ENCODE results near the gene FIBCD1. TPM values are rescaled to one million over a fixed set of nuclear protein-coding genes. Genes with fewer than 3 reads are reported as not detected.
A peak's percentile ranks its signal among the peaks of the same experiment; 100 is the strongest.

FIBCD1 gene
- total RNA-seq, 6 experiments from 2014 or later, result not detected

- Histone ChIP-seq H3K27ac (no peak overlapping the region), H3K4me3 (no peak overlapping the region), H3K27me3 (no peaks in the 10 kb centered on the region), H3K9me3 (no peaks in the 10 kb centered on the region), H3K4me1 (peaks cover 0 to 12% (median under 1%) of the 10 kb centered on the region in 4 donors), H3K36me3 (peaks cover 0 to 4% (median 0%) of the 10 kb centered on the region in 4 donors)
- TF ChIP-seq POLR2A (IDR thresholded peaks at IDR 0.05), result no peak
- TF ChIP-seq, protein P1, sequence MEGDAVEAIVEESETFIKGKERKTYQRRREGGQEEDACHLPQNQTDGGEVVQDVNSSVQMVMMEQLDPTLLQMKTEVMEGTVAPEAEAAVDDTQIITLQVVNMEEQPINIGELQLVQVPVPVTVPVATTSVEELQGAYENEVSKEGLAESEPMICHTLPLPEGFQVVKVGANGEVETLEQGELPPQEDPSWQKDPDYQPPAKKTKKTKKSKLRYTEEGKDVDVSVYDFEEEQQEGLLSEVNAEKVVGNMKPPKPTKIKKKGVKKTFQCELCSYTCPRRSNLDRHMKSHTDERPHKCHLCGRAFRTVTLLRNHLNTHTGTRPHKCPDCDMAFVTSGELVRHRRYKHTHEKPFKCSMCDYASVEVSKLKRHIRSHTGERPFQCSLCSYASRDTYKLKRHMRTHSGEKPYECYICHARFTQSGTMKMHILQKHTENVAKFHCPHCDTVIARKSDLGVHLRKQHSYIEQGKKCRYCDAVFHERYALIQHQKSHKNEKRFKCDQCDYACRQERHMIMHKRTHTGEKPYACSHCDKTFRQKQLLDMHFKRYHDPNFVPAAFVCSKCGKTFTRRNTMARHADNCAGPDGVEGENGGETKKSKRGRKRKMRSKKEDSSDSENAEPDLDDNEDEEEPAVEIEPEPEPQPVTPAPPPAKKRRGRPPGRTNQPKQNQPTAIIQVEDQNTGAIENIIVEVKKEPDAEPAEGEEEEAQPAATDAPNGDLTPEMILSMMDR (IDR thresholded peaks at IDR 0.05), result no peak
- ATAC-seq, result no peak
- intact Hi-C loops (cut with DNase I), result loop anchor here (5.0 to 10.0 kb wide), 2 partner anchors 74 to 93 kb away; no protein-coding TSS in a partner anchor
- no peak for DNase-seq
- 100% methylated on average over 3 of the region's 3 CpGs for WGBS (ENCODE audit: insufficient coverage, low coverage, low lambda C conversion rate, missing lambda C conversion rate)
Observed at GRCh38 chr9:130868230-130868629, 70.8 kb downstream of the FIBCD1 start.

DNA sequence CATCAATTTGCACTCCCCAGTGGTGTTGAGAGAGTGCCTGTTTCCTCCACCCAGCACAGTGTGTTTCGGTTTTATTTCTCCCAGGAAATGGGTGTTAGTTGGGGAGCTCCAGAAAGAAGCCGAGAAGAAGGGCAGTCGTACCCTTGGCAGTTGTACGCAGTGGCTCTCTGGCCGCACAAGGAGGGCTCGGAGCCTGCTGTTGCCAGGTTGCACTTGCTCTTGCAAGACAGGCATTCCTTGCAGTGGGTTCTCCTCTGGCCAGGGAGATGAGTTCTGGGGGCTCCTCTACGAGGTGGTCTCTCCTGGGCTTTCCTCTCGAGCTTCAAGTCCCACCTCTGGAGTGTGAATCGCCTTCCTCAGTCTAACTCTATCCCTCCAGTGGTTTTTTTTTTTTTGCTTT, 71.5 kb downstream of the FIBCD1 start:
- peaks cover 0 to 5% (median 0%) of the 10 kb centered on the region in 4 donors for H3K4me1 ChIP-seq
- intact Hi-C loops (cut with DNase I), result loop anchor here (5.0 to 10.0 kb wide), 2 partner anchors 75 to 93 kb away; no protein-coding TSS in a partner anchor
- no peaks in the 10 kb centered on the region for H3K9me3 ChIP-seq
- H3K27me3 ChIP-seq, result no peaks in the 10 kb centered on the region
- peak in 1 of 3 donors; percentile 27 for DNase-seq
- no peak for TF ChIP-seq POLR2A (IDR thresholded peaks at IDR 0.05)
- WGBS (ENCODE audit: insufficient coverage, low coverage, low lambda C conversion rate, missing lambda C conversion rate), result 80% methylated on average over 2 of the region's 9 CpGs
- H3K4me3 ChIP-seq, result no peak overlapping the region
- no peak for ATAC-seq
- no peak overlapping the region for H3K27ac ChIP-seq
- peaks cover 0 to 7% (median 0%) of the 10 kb centered on the region in 4 donors for H3K36me3 ChIP-seq

DNA sequence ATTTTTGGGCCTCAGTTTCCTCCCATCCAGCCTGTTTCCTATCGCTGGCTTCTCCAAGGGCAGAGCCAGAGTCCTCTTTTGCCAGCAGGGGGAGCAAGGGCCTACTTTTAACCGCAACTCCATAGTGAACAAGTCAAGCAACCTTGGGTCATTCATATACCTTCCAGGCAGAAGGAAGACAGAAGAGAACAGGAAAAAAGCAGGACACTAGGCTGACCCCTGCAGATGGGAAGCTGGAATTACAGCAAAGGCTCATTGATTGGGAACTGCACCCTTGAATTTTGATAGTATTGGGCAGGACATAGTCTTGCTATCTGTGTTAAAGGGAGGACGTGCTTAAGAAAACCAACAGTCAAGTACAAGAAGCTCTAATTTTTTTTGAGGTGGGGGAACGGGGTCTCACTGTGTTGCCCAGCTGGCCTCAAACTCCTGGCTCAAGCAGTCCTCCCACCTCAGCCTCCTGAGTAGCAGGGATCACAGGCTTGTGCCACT, 72.5 kb downstream of the FIBCD1 start:
- no peaks in the 10 kb centered on the region for H3K27me3 ChIP-seq
- peaks cover 0 to 7% (median 0%) of the 10 kb centered on the region in 4 donors for H3K36me3 ChIP-seq
- 4% methylated on average over 3 of the region's 4 CpGs for WGBS (ENCODE audit: insufficient coverage, low coverage, low lambda C conversion rate, missing lambda C conversion rate)
- H3K4me1 ChIP-seq, result no peaks in the 10 kb centered on the region
- H3K9me3 ChIP-seq, result no peaks in the 10 kb centered on the region
- ATAC-seq (peak; percentile 83 to 88 (median 87)), DNase-seq (peak; percentile 57 to 72 (median 60))
- intact Hi-C loops (cut with DNase I), result loop anchor here (5.0 to 10.0 kb wide), 2 partner anchors 76 to 92 kb away; no protein-coding TSS in a partner anchor
- TF ChIP-seq, protein P1 (IDR thresholded peaks at IDR 0.05), result peak; percentile 75 to 87 (median 82)
- no peak for TF ChIP-seq POLR2A (IDR thresholded peaks at IDR 0.05)
- H3K4me3 ChIP-seq, result no peak overlapping the region
- H3K27ac ChIP-seq, result no peak overlapping the region

DNA sequence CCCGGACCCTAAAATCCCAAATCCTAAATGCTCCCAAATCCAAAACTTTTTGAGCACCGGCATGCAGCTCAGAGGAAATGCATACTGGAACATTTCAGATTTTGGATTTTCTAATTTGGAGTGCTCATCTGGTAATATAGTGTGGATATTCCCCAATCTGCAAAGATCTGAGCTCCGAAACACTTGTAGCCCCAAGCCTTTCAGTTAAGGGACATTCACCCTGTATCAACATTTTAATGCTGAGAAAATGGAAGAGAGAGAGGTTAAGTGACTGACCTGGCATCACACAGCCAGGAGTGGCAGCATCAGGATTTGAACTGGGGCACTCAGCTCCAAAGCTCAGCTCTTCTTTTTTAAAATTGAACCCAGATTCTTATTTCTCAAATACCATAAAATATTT, 73.1 kb downstream of the FIBCD1 start:
- no peak for ATAC-seq
- 75% methylated on average over 2 of the region's 3 CpGs for WGBS (ENCODE audit: insufficient coverage, low coverage, low lambda C conversion rate, missing lambda C conversion rate)
- H3K36me3 ChIP-seq, result peaks cover 0 to 7% (median 0%) of the 10 kb centered on the region in 4 donors
- H3K4me1 ChIP-seq, result no peaks in the 10 kb centered on the region
- H3K27me3 ChIP-seq, result no peaks in the 10 kb centered on the region
- DNase-seq, result no peak
- TF ChIP-seq, protein P1 (IDR thresholded peaks at IDR 0.05), result no peak
- no peaks in the 10 kb centered on the region for H3K9me3 ChIP-seq
- no peak overlapping the region for H3K4me3 ChIP-seq
- intact Hi-C loops (cut with DNase I), result loop anchor here (5.0 to 10.0 kb wide), 2 partner anchors 76 to 91 kb away; no protein-coding TSS in a partner anchor
- no peak overlapping the region for H3K27ac ChIP-seq

GRCh38 chr9:130864541-130864940, 74.5 kb downstream of the FIBCD1 start:
- Histone ChIP-seq H3K4me3 (no peak overlapping the region), H3K27me3 (no peaks in the 10 kb centered on the region), H3K36me3 (peaks cover 0 to 7% (median 0%) of the 10 kb centered on the region in 4 donors), H3K27ac (no peak overlapping the region), H3K9me3 (no peaks in the 10 kb centered on the region), H3K4me1 (no peaks in the 10 kb centered on the region)
- ATAC-seq, result no peak
- TF ChIP-seq POLR2A (IDR thresholded peaks at IDR 0.05), result no peak
- TF ChIP-seq, protein P1 (IDR thresholded peaks at IDR 0.05), result no peak
- no peak for DNase-seq
- intact Hi-C loops (cut with DNase I), result loop anchor here (5.0 to 10.0 kb wide), 3 partner anchors 90 to 157 kb away; no protein-coding TSS in a partner anchor
- WGBS (ENCODE audit: insufficient coverage, low coverage, low lambda C conversion rate, missing lambda C conversion rate), result 76% methylated on average over 5 of the region's 6 CpGs
